C4-2B (cell line): ENCODE measurements around the gene STRN3.

Experiments
- CTCF ChIP-seq: fragments of 450-650 bp; conservative IDR thresholded peaks from 2 replicates; pipeline ENCODE4 v1.5.1; 2017; ENCODE audit warnings: mild to moderate bottlenecking
- ZFX ChIP-seq: fragments of 450-650 bp; IDR thresholded peaks from 2 replicates; pipeline ENCODE4 v1.6.1; 2017

- no peak for TF ChIP-seq CTCF
- TF ChIP-seq ZFX = no peak
These were observed 19.4 kb upstream of the STRN3 start for GRCh38 chr14:31045501-31046080.
